ENCODE results near the gene IL34. TPM values are rescaled to one million over a fixed set of nuclear protein-coding genes. Genes with fewer than 3 reads are reported as not detected.

The IL34 gene
- total RNA-seq, 1 donor from 2014 or later: 6.1 TPM

- H3K4me3 ChIP-seq: no peak overlapping the region
- peaks cover 0 to 18% of the 10 kb centered on the region in 2 donors for H3K36me3 ChIP-seq
- no peak for TF ChIP-seq CTCF (IDR thresholded peaks at IDR 0.05)
- TF ChIP-seq POLR2AphosphoS5 (IDR thresholded peaks at IDR 0.05; ENCODE audit: insufficient read depth in 1 of 2, low read depth in 1 of 2): no peak
- TF ChIP-seq POLR2A (IDR thresholded peaks at IDR 0.05): no peak
- no peak for DNase-seq (ENCODE audit: extremely low spot score in 2 of 2)
- H3K27ac ChIP-seq: no peak overlapping the region
- H3K9me3 ChIP-seq: no peaks in the 10 kb centered on the region
- H3K4me1 ChIP-seq: peaks cover 30% of the 10 kb centered on the region
- intact Hi-C loops (cut with DNase I): loop anchor here (10.0 kb wide), 1 partner anchor 134 kb away; the partner anchor contains the start of genes COG4 and SF3B3
- H3K27me3 ChIP-seq: no peaks in the 10 kb centered on the region
These were observed 12.6 kb downstream of the IL34 start for GRCh38 chr16:70658921-70659320.

GRCh38 chr16:70659546-70659945, 13.2 kb downstream of the IL34 start:
- H3K4me1 ChIP-seq: peaks cover 23% of the 10 kb centered on the region
- DNase-seq (ENCODE audit: extremely low spot score in 2 of 2): no peak
- H3K27me3 ChIP-seq: no peaks in the 10 kb centered on the region
- peaks cover 0 to 24% of the 10 kb centered on the region in 2 donors for H3K36me3 ChIP-seq
- TF ChIP-seq CTCF (IDR thresholded peaks at IDR 0.05) (no peak), POLR2AphosphoS5 (IDR thresholded peaks at IDR 0.05; ENCODE audit: insufficient read depth in 1 of 2, low read depth in 1 of 2) (no peak), POLR2A (IDR thresholded peaks at IDR 0.05) (no peak)
- H3K9me3 ChIP-seq: no peaks in the 10 kb centered on the region
- H3K27ac ChIP-seq: no peak overlapping the region
- H3K4me3 ChIP-seq: no peak overlapping the region
- intact Hi-C loops (cut with DNase I): loop anchor here (10.0 kb wide), 1 partner anchor 135 kb away; the partner anchor contains the start of genes COG4 and SF3B3

- H3K27ac ChIP-seq: no peak overlapping the region
- TF ChIP-seq POLR2A (IDR thresholded peaks at IDR 0.05): no peak
- no peaks in the 10 kb centered on the region for H3K9me3 ChIP-seq
- intact Hi-C loops (cut with DNase I): loop anchor here (10.0 kb wide), 1 partner anchor 135 kb away; the partner anchor contains the start of genes COG4 and SF3B3
- H3K36me3 ChIP-seq: peaks cover 0 to 30% of the 10 kb centered on the region in 2 donors
- no peaks in the 10 kb centered on the region for H3K27me3 ChIP-seq
- H3K4me1 ChIP-seq: peaks cover 23% of the 10 kb centered on the region
- DNase-seq (ENCODE audit: extremely low spot score in 2 of 2): no peak
- H3K4me3 ChIP-seq: no peak overlapping the region
These were observed 13.8 kb downstream of the IL34 start for GRCh38 chr16:70659953-70660671.

- no peaks in the 10 kb centered on the region for H3K27me3 ChIP-seq
- intact Hi-C loops (cut with DNase I): no loop called here
- peaks cover 23% of the 10 kb centered on the region for H3K4me1 ChIP-seq
- DNase-seq (ENCODE audit: extremely low spot score in 2 of 2): no peak
- H3K27ac ChIP-seq: no peak overlapping the region
- TF ChIP-seq CTCF (IDR thresholded peaks at IDR 0.05): no peak
- no peak for TF ChIP-seq POLR2AphosphoS5 (IDR thresholded peaks at IDR 0.05; ENCODE audit: insufficient read depth in 1 of 2, low read depth in 1 of 2)
- no peak for TF ChIP-seq POLR2A (IDR thresholded peaks at IDR 0.05)
- no peak overlapping the region for H3K4me3 ChIP-seq
- no peaks in the 10 kb centered on the region for H3K9me3 ChIP-seq
- peaks cover 0 to 37% of the 10 kb centered on the region in 2 donors for H3K36me3 ChIP-seq
These were observed 14.5 kb downstream of the IL34 start for GRCh38 chr16:70660672-70661350.

GRCh38 chr16:70661534-70661917, 15.2 kb downstream of the IL34 start:
- intact Hi-C loops (cut with DNase I): no loop called here
- no peak overlapping the region for H3K4me3 ChIP-seq
- H3K27me3 ChIP-seq: no peaks in the 10 kb centered on the region
- H3K4me1 ChIP-seq: peaks cover 23% of the 10 kb centered on the region
- TF ChIP-seq POLR2AphosphoS5 (IDR thresholded peaks at IDR 0.05; ENCODE audit: insufficient read depth in 1 of 2, low read depth in 1 of 2) (peak in 1 of 2 donors; percentile 5), CTCF (IDR thresholded peaks at IDR 0.05) (no peak)
- DNase-seq (ENCODE audit: extremely low spot score in 2 of 2): no peak
- H3K36me3 ChIP-seq: peaks cover 4 to 44% of the 10 kb centered on the region in 2 donors
- peak overlapping the region; percentile 68 for H3K27ac ChIP-seq
- no peaks in the 10 kb centered on the region for H3K9me3 ChIP-seq

Measured in vagina (tissue), 2 donors.